CD14-positive monocyte (primary cell): ENCODE measurements around the gene TNS4. TPM values are rescaled to one million over a fixed set of nuclear protein-coding genes. Genes with fewer than 3 reads are reported as not detected.

Experiments used
- DNase-seq, 3 donors: peaks; one replicate each; pipeline ENCODE4 v3.0.0-alpha.2; 2011 to 2022
- H2AFZ ChIP-seq: 2 replicates; pipeline ENCODE4 v1.6.0; 2012; ENCODE audit warnings: mild to moderate bottlenecking, low read depth, low read length, inconsistent platforms; ENCODE audit not compliant: insufficient read depth, poor library complexity, severe bottlenecking
- H3K27ac ChIP-seq, 2 donors: 1 replicate in 1 of 2; 2 replicates in 1 of 2; pipeline ENCODE4 v1.5.1; 2012 to 2013; ENCODE audit warnings: low read length in 2 of 2, control low read depth in 1 of 2, inconsistent platforms in 1 of 2, low read depth in 1 of 2, mild to moderate bottlenecking in 1 of 2
- H3K27me3 ChIP-seq, 2 donors: one replicate each; pipeline versions ENCODE4 v1.6.0 to v1.6.1; 2011 to 2013; ENCODE audit warnings: low read length in 2 of 2; ENCODE audit not compliant: control insufficient read depth in 2 of 2, insufficient read depth in 2 of 2
- H3K36me3 ChIP-seq, 2 donors: replicated peaks in 1 of 2; 1 replicate in 1 of 2; 2 replicates in 1 of 2; pipeline versions ENCODE4 v1.5.1 to v1.6.1; 2012 to 2013; ENCODE audit warnings: low read length in 2 of 2, control low read depth in 1 of 2, inconsistent platforms in 1 of 2, mild to moderate bottlenecking in 1 of 2; ENCODE audit not compliant: insufficient read depth in 2 of 2, control insufficient read depth in 1 of 2
- H3K4me1 ChIP-seq, 2 donors: 1 replicate in 1 of 2; 2 replicates in 1 of 2; pipeline versions ENCODE4 v1.5.1 to v1.6.1; 2012 to 2013; ENCODE audit warnings: low read length in 2 of 2, control low read depth in 1 of 2, inconsistent platforms in 1 of 2, mild to moderate bottlenecking in 1 of 2, moderate library complexity in 1 of 2; ENCODE audit not compliant: insufficient read depth in 2 of 2, control insufficient read depth in 1 of 2
- H3K4me2 ChIP-seq: replicated peaks from 2 replicates; pipeline ENCODE3; 2012; ENCODE audit warnings: low read length, moderate library complexity, mild to moderate bottlenecking; ENCODE audit not compliant: poor library complexity, severe bottlenecking; ENCODE audit errors: extremely low read depth
- H3K4me3 ChIP-seq, 3 experiments: fragments of 200-600 bp in 1 of 3; sonication (generic) in 1 of 3; replicated peaks in 1 of 3; 1 replicate in 2 of 3; 2 replicates in 1 of 3; pipeline ENCODE4 v1.5.1; 2011 to 2013; ENCODE audit warnings: low read length in 3 of 3, mild to moderate bottlenecking in 3 of 3, control low read depth in 2 of 3, low read depth in 2 of 3, inconsistent platforms in 1 of 3, moderate library complexity in 1 of 3
- H3K79me2 ChIP-seq: 2 replicates; pipeline ENCODE4 v1.6.0; 2012; ENCODE audit warnings: mild to moderate bottlenecking, control low read depth, inconsistent platforms, low read length, moderate library complexity; ENCODE audit not compliant: insufficient read depth
- H3K9ac ChIP-seq: 2 replicates; pipeline ENCODE4 v1.6.0; 2017; ENCODE audit warnings: low read length, mild to moderate bottlenecking; ENCODE audit not compliant: insufficient read depth, poor library complexity, severe bottlenecking
- H3K9me3 ChIP-seq, 2 donors: replicated peaks in 1 of 2; 1 replicate in 1 of 2; 2 replicates in 1 of 2; pipeline versions ENCODE4 v1.5.1 to v1.6.1; 2012 to 2013; ENCODE audit warnings: low read length in 2 of 2, control low read depth in 1 of 2; ENCODE audit not compliant: control insufficient read depth in 1 of 2, insufficient read depth in 1 of 2
- H4K20me1 ChIP-seq: 2 replicates; pipeline ENCODE4 v1.6.0; 2012; ENCODE audit warnings: mild to moderate bottlenecking, low read length, control low read depth, moderate library complexity; ENCODE audit not compliant: insufficient read depth
- H3K27ac Mint-ChIP-seq, 7 donors: one replicate each; pipeline ENCODE4 v1.8.0; 2020; ENCODE audit warnings: mild to moderate bottlenecking in 7 of 7, mixed read lengths in 7 of 7, moderate library complexity in 6 of 7, inconsistent platforms in 2 of 7
- H3K27me3 Mint-ChIP-seq, 3 donors: one replicate each; pipeline ENCODE4 v1.8.0; 2021 to 2022; ENCODE audit warnings: low read depth in 3 of 3, mild to moderate bottlenecking in 3 of 3, mixed read lengths in 3 of 3, moderate library complexity in 3 of 3, inconsistent platforms in 1 of 3
- H3K36me3 Mint-ChIP-seq, 2 donors: one replicate each; pipeline ENCODE4 v1.8.0; 2020; ENCODE audit warnings: mixed read lengths in 2 of 2, inconsistent platforms in 1 of 2, mild to moderate bottlenecking in 1 of 2
- H3K4me1 Mint-ChIP-seq: one replicate; pipeline ENCODE4 v1.8.0; 2020; ENCODE audit warnings: mild to moderate bottlenecking, mixed read lengths
- H3K4me3 Mint-ChIP-seq, 2 donors: one replicate each; pipeline ENCODE4 v1.8.0; 2020; ENCODE audit warnings: mild to moderate bottlenecking in 2 of 2, mixed read lengths in 2 of 2, moderate library complexity in 1 of 2
- H3K9me3 Mint-ChIP-seq, 7 donors: one replicate each; pipeline ENCODE4 v1.8.0; 2020 to 2022; ENCODE audit warnings: mixed read lengths in 7 of 7, mild to moderate bottlenecking in 6 of 7, moderate library complexity in 6 of 7, inconsistent platforms in 2 of 7
- WGBS: methylation state at CpG from one replicate; pipeline ENCODE4 v1.1.5; 2013; ENCODE audit warnings: missing lambda C conversion rate; ENCODE audit not compliant: insufficient coverage; 5-methylcytosine and 5-hydroxymethylcytosine counted together
- intact Hi-C, 2 donors: fragments of 100-400 bp; cut with micrococcal nuclease; formaldehyde crosslinking; loops; one replicate each; pipeline versions ENCODE4 v1.15.0 to v1.15.1; 2023
- polyA plus RNA-seq, 3 donors: library from polyadenylated mRNA; depleted of rRNA in 1 of 3; unstranded in 2 of 3; stranded (reverse) in 1 of 3; fragments of 300-500 nt in 2 of 3; fragments of >200 nt in 1 of 3; fragmentation: Illumina TruSeq in 2 of 3; gene quantifications; 1 replicate in 2 of 3; 2 replicates in 1 of 3; pipeline ENCODE4 v1.2.3, GENCODE V29; 2012 to 2021
- TF ChIP-seq, protein P1 (sequence below): fragments of 200-600 bp; IDR thresholded peaks from one replicate; pipeline ENCODE4 v1.8.0; 2022; ENCODE audit warnings: antibody characterized with exemption, mild to moderate bottlenecking

TNS4 gene
- polyA plus RNA-seq, 3 donors, result not detected

- Histone ChIP-seq H3K4me1 (peaks cover 0 to 8% of the 10 kb centered on the region in 2 donors), H3K27ac (no peak overlapping the region), H2AFZ (no peak overlapping the region), H3K9ac (no peak overlapping the region), H4K20me1 (no peaks in the 10 kb centered on the region), H3K79me2 (no peaks in the 10 kb centered on the region), H3K4me2 (no peak overlapping the region), H3K36me3 (no peaks in the 10 kb centered on the region), H3K9me3 (no peaks in the 10 kb centered on the region), H3K27me3 (no peaks in the 10 kb centered on the region), H3K4me3 (no peak overlapping the region)
- Mint-ChIP-seq H3K4me1 (peaks cover 15% of the 10 kb centered on the region), H3K36me3 (no peaks in the 10 kb centered on the region), H3K9me3 (peaks cover 0 to 2% (median 0%) of the 10 kb centered on the region in 7 donors), H3K27me3 (peaks cover 7 to 29% (median 22%) of the 10 kb centered on the region in 3 donors), H3K27ac (no peak overlapping the region), H3K4me3 (no peak overlapping the region)
- intact Hi-C loops, result loop anchor here (5.0 to 10.0 kb wide), 6 partner anchors 90 to 230 kb away; partner anchors contain the start of genes GJD3 (in 1 of the 2), IGFBP4 (in 1 of the 2) and RARA (in 1 of the 2)
- WGBS, result no CpG with 5 or more reads among the region's 6 CpGs
- TF ChIP-seq, protein P1, sequence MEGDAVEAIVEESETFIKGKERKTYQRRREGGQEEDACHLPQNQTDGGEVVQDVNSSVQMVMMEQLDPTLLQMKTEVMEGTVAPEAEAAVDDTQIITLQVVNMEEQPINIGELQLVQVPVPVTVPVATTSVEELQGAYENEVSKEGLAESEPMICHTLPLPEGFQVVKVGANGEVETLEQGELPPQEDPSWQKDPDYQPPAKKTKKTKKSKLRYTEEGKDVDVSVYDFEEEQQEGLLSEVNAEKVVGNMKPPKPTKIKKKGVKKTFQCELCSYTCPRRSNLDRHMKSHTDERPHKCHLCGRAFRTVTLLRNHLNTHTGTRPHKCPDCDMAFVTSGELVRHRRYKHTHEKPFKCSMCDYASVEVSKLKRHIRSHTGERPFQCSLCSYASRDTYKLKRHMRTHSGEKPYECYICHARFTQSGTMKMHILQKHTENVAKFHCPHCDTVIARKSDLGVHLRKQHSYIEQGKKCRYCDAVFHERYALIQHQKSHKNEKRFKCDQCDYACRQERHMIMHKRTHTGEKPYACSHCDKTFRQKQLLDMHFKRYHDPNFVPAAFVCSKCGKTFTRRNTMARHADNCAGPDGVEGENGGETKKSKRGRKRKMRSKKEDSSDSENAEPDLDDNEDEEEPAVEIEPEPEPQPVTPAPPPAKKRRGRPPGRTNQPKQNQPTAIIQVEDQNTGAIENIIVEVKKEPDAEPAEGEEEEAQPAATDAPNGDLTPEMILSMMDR, result no peak
- no peak for DNase-seq
These were observed 31.3 kb upstream of the TNS4 start for GRCh38 chr17:40532520-40533253.

- no peaks in the 10 kb centered on the region for H3K9me3 ChIP-seq
- peaks cover 3 to 4% of the 10 kb centered on the region in 2 donors for H3K27me3 ChIP-seq
- H3K9me3 Mint-ChIP-seq, result peaks cover 0 to 7% (median 0%) of the 10 kb centered on the region in 7 donors
- no peaks in the 10 kb centered on the region for H4K20me1 ChIP-seq
- no peaks in the 10 kb centered on the region for H3K79me2 ChIP-seq
- H3K36me3 ChIP-seq, result no peaks in the 10 kb centered on the region
- TF ChIP-seq, protein P1, result no peak
- H3K4me1 ChIP-seq, result peaks cover 0 to 8% of the 10 kb centered on the region in 2 donors
- peaks cover 15% of the 10 kb centered on the region for H3K4me1 Mint-ChIP-seq
- no peak overlapping the region for H3K27ac Mint-ChIP-seq
- 88% methylated on average over 13 of the region's 15 CpGs for WGBS
- H3K4me3 ChIP-seq, result no peak overlapping the region
- H3K27ac ChIP-seq, result no peak overlapping the region
- intact Hi-C loops, result loop anchor here (5.0 to 10.0 kb wide), 6 partner anchors 89 to 229 kb away; partner anchors contain the start of genes GJD3 (in 1 of the 2), IGFBP4 (in 1 of the 2) and RARA (in 1 of the 2)
- H3K27me3 Mint-ChIP-seq, result peaks cover 10 to 33% (median 24%) of the 10 kb centered on the region in 3 donors
- H3K4me3 Mint-ChIP-seq, result no peak overlapping the region
- H3K36me3 Mint-ChIP-seq, result no peaks in the 10 kb centered on the region
- DNase-seq, result no peak
- H2AFZ ChIP-seq, result no peak overlapping the region
- no peak overlapping the region for H3K9ac ChIP-seq
- H3K4me2 ChIP-seq, result no peak overlapping the region
These were observed 29.9 kb upstream of the TNS4 start for GRCh38 chr17:40531051-40531991.
